PC-3 (cell line): ENCODE data around the gene ZNF726.

Experiments
- EZH2 ChIP-seq: fragments of 300-600 bp; sonication (generic); IDR thresholded peaks from one replicate; pipeline ENCODE4 v1.6.1; 2017; ENCODE audit warnings: antibody characterized with exemption, mild to moderate bottlenecking, low read length; ENCODE audit not compliant: unreplicated experiment
- TF ChIP-seq, protein P1 (sequence below): fragments of 300-600 bp; sonication (generic); conservative IDR thresholded peaks from 2 replicates; pipeline ENCODE4 v1.5.1; 2017; ENCODE audit warnings: antibody characterized with exemption, low read depth, mild to moderate bottlenecking, low read length

DNA sequence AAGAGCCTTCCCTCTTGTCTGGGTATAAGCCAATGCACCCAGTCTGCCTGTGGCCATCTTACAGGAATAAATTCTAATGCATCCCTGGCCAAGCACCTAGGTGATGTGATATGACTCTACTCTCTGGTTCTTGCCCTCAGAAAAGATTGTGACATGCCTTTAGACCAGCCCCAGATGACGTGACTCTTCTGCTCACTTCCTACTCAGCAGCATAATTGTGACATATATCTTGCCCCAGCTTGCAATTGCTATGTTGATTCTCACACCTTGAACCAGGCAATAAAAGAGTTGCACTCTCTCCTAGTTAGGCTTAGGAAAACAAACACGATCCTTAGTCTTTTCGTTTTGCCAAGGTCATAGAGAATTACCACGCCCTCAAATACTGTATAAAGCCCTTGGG, 13.3 kb upstream of the ZNF726 start:
- no peak for TF ChIP-seq EZH2
- TF ChIP-seq, protein P1, sequence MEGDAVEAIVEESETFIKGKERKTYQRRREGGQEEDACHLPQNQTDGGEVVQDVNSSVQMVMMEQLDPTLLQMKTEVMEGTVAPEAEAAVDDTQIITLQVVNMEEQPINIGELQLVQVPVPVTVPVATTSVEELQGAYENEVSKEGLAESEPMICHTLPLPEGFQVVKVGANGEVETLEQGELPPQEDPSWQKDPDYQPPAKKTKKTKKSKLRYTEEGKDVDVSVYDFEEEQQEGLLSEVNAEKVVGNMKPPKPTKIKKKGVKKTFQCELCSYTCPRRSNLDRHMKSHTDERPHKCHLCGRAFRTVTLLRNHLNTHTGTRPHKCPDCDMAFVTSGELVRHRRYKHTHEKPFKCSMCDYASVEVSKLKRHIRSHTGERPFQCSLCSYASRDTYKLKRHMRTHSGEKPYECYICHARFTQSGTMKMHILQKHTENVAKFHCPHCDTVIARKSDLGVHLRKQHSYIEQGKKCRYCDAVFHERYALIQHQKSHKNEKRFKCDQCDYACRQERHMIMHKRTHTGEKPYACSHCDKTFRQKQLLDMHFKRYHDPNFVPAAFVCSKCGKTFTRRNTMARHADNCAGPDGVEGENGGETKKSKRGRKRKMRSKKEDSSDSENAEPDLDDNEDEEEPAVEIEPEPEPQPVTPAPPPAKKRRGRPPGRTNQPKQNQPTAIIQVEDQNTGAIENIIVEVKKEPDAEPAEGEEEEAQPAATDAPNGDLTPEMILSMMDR: no peak
